Testis (tissue), 3 donors: ENCODE results near the gene EIF4G3. TPM values are rescaled to one million over a fixed set of nuclear protein-coding genes. Genes with fewer than 3 reads are reported as not detected.
"Not testable (repeated sequence)": the region's sequence is repeated elsewhere in the genome, so short reads cannot be mapped to it uniquely, and the experiment has no call there.

Experiments used
- DNase-seq: peaks from one replicate; pipeline ENCODE4 v3.0.0-alpha.2; 2019
- H3K27ac ChIP-seq, 2 donors: fragments of 200-600 bp; sonication (generic); one replicate each; pipeline ENCODE4 v1.5.1; 2019
- H3K27me3 ChIP-seq: fragments of 200-600 bp; sonication (generic); one replicate; pipeline ENCODE4 v1.5.1; 2019
- H3K36me3 ChIP-seq: fragments of 200-600 bp; sonication (generic); one replicate; pipeline ENCODE4 v1.5.1; 2017; ENCODE audit warnings: low read depth; ENCODE audit errors: missing control alignments
- H3K4me1 ChIP-seq: fragments of 200-600 bp; sonication (generic); one replicate; pipeline ENCODE4 v1.5.1; 2019
- H3K4me3 ChIP-seq, 2 donors: fragments of 200-600 bp; sonication (generic); one replicate each; pipeline ENCODE4 v1.5.1; 2017 to 2019
- H3K9me3 ChIP-seq: fragments of 200-600 bp; sonication (generic); one replicate; pipeline ENCODE4 v1.5.1; 2017
- CTCF ChIP-seq, 3 experiments: fragments of 450-650 bp in 2 of 3; fragments of 200-600 bp in 1 of 3; sonication (generic) in 1 of 3; IDR thresholded peaks; one replicate each; pipeline ENCODE4 v1.5.1; 2016 to 2019; ENCODE audit warnings: antibody characterized with exemption in 3 of 3, mild to moderate bottlenecking in 2 of 3, moderate library complexity in 1 of 3
- POLR2A ChIP-seq: fragments of 450-650 bp; IDR thresholded peaks from one replicate; pipeline ENCODE4 v1.6.1; 2017; ENCODE audit warnings: antibody characterized with exemption, mild to moderate bottlenecking, moderate library complexity
- WGBS, 2 donors: methylation state at CpG; one replicate each; pipeline ENCODE4 v1.1.5; 2018; 5-methylcytosine and 5-hydroxymethylcytosine counted together
- intact Hi-C: fragments of 100-400 bp; cut with DNase I; formaldehyde crosslinking; loops from one replicate; pipeline ENCODE4 v1.15.1; 2023; ENCODE audit warnings: low total_unique reads
- polyA plus RNA-seq: library from polyadenylated mRNA; stranded (reverse); fragments of 350-450 nt; fragmentation: Illumina TruSeq; extraction: RNeasy Lipid Tissue Mini Kit (QIAGEN cat#74804); gene quantifications from one replicate; pipeline ENCODE4 v1.2.3, GENCODE V29; 2014; ENCODE audit warnings: low read depth, low replicate concordance; ENCODE audit not compliant: insufficient read depth
- total RNA-seq, 2 donors: library from RNA; depleted of rRNA; stranded (reverse); fragments of >200 nt; gene quantifications; one replicate each; pipeline ENCODE4 v1.2.3, GENCODE V29; 2016

Gene EIF4G3
- total and polyA plus RNA-seq, 3 donors from 2014 or later: 146 to 198 (median 165) TPM

GRCh38 chr1:21149430-21149854, 27.3 kb downstream of the EIF4G3 start:
- intact Hi-C loops: no loop called here
- H3K36me3 ChIP-seq: no peaks in the 10 kb centered on the region
- H3K27ac ChIP-seq: no peak overlapping the region
- TF ChIP-seq CTCF (IDR thresholded peaks at IDR 0.05) (no peak), POLR2A (no peak)
- H3K9me3 ChIP-seq: no peaks in the 10 kb centered on the region
- no peak overlapping the region for H3K4me3 ChIP-seq
- peaks cover 3% of the 10 kb centered on the region for H3K4me1 ChIP-seq
- no peaks in the 10 kb centered on the region for H3K27me3 ChIP-seq
- 47 to 53% methylated on average over 3 of the region's 3 CpGs for WGBS, 2 donors
- DNase-seq: no peak

- WGBS, 2 donors: 87 to 96% methylated on average over 2 of the region's 2 CpGs
- TF ChIP-seq CTCF (IDR thresholded peaks at IDR 0.05) (no peak), POLR2A (no peak)
These were observed 32.9 kb downstream of the EIF4G3 start for GRCh38 chr1:21143752-21144151.

GRCh38 chr1:21143138-21143537, 33.6 kb downstream of the EIF4G3 start:
- intact Hi-C loops: no loop called here
- Histone ChIP-seq H3K27ac (no peak overlapping the region), H3K27me3 (no peaks in the 10 kb centered on the region), H3K9me3 (no peaks in the 10 kb centered on the region), H3K4me3 (no peak overlapping the region), H3K4me1 (no peaks in the 10 kb centered on the region), H3K36me3 (no peaks in the 10 kb centered on the region)
- no peak for TF ChIP-seq POLR2A
- no peak for TF ChIP-seq CTCF (IDR thresholded peaks at IDR 0.05)
- WGBS, 2 donors: 93 to 99% methylated on average over 4 of the region's 4 CpGs
- DNase-seq: no peak

More at GRCh38 chr1:21143752-21144151, 32.9 kb downstream of the EIF4G3 start:
- Histone ChIP-seq H3K4me3 (no peak overlapping the region), H3K4me1 (no peaks in the 10 kb centered on the region), H3K36me3 (no peaks in the 10 kb centered on the region), H3K27ac (no peak overlapping the region), H3K27me3 (no peaks in the 10 kb centered on the region), H3K9me3 (no peaks in the 10 kb centered on the region)
- DNase-seq: no peak
- intact Hi-C loops: no loop called here

- H3K9me3 ChIP-seq: no peaks in the 10 kb centered on the region
- no peaks in the 10 kb centered on the region for H3K27me3 ChIP-seq
- DNase-seq: no peak
- no peak for TF ChIP-seq CTCF (IDR thresholded peaks at IDR 0.05)
- no peak for TF ChIP-seq POLR2A
- no peaks in the 10 kb centered on the region for H3K4me1 ChIP-seq
- no peaks in the 10 kb centered on the region for H3K36me3 ChIP-seq
- no peak overlapping the region for H3K27ac ChIP-seq
- 41 to 66% methylated on average over 1 of the region's 1 CpG for WGBS, 2 donors
- H3K4me3 ChIP-seq: no peak overlapping the region
- intact Hi-C loops: no loop called here
These were observed 35.7 kb downstream of the EIF4G3 start for GRCh38 chr1:21141030-21141429.

GRCh38 chr1:21139601-21140000, 37.1 kb downstream of the EIF4G3 start:
- peak; percentile 53 for DNase-seq
- TF ChIP-seq POLR2A: no peak
- no peak for TF ChIP-seq CTCF (IDR thresholded peaks at IDR 0.05)
- Histone ChIP-seq H3K27ac (no peak overlapping the region), H3K27me3 (no peaks in the 10 kb centered on the region), H3K36me3 (no peaks in the 10 kb centered on the region), H3K9me3 (no peaks in the 10 kb centered on the region), H3K4me3 (no peak overlapping the region), H3K4me1 (no peaks in the 10 kb centered on the region)
- 27 to 32% methylated on average over 2 of the region's 2 CpGs for WGBS, 2 donors
- intact Hi-C loops: no loop called here

- H3K9me3 ChIP-seq, H3K36me3 ChIP-seq, intact Hi-C loops, H3K27ac ChIP-seq, H3K27me3 ChIP-seq, H3K4me1 ChIP-seq, H3K4me3 ChIP-seq, DNase-seq: not testable (repeated sequence)
- WGBS, 2 donors: 94 to 99% methylated on average over 5 of the region's 5 CpGs
These were observed 40.4 kb downstream of the EIF4G3 start for GRCh38 chr1:21136344-21136743.
